ENCODE results near the gene NEK10. TPM values are rescaled to one million over a fixed set of nuclear protein-coding genes. Genes with fewer than 3 reads are reported as not detected.

The NEK10 gene
- total and polyA plus RNA-seq, 9 of the 15 experiments (the other 6 are each of a cell fraction or from before 2014, with no cell fraction given): 0.07 TPM; not detected in 8

DNA sequence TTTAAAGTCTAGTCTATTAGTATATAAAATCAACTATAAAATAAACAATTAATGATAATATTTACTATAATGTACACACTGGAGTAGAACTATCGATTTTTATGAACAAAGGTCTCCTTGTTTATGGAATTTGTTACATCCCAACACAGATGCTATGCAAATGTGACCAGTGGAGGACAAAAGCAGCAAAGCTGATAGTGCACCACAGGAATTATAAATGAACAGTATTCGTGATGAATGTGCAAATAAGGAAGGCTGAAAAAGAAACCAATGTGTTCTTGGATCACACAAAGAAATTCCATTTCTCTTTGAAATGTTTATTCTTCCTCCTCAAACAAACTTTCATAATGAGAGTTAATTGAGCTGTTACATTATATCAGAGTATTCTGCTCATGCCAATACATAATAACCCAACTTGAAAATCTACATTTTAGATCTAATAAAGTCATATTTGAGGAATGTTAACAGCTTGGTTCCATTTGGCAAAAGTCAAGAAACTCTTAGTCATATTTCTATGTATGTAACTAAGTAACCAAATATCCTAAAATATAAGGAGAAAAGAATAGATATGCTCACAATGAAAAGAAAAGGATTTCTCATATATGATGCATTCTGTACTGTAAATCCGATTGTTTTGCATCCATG is 79.3 kb downstream of the NEK10 start:
- Histone ChIP-seq H3K4me3 (no peak overlapping the region), H3K4me2 (ENCODE audit: insufficient read depth, low read length) (no peak overlapping the region), H3K79me2 (ENCODE audit: control insufficient read depth, insufficient read depth, low read length) (no peaks in the 10 kb centered on the region), H3K9me1 (ENCODE audit: control insufficient read depth, insufficient read depth, low read length) (no peaks in the 10 kb centered on the region), H4K20me1 (replicated peaks; ENCODE audit: control insufficient read depth, insufficient read depth, low read length) (no peaks in the 10 kb centered on the region), H3K4me1 (replicated peaks in 1 of 2; ENCODE audit: control insufficient read depth in 2 of 2, insufficient read depth in 2 of 2, low read length in 2 of 2) (no peaks in the 10 kb centered on the region), H3K9ac (ENCODE audit: insufficient read depth in 1 of 2, low read depth in 2 of 2, low read length in 2 of 2) (no peak overlapping the region), H3K9me3 (replicated peaks; ENCODE audit: control insufficient read depth, insufficient read depth, low read depth, low read length) (no peaks in the 10 kb centered on the region), H3K36me3 (ENCODE audit: control insufficient read depth, insufficient read depth, low read length) (no peaks in the 10 kb centered on the region), H2AFZ (ENCODE audit: low read depth, low read length) (no peak overlapping the region), H3K27me3 (ENCODE audit: control insufficient read depth in 2 of 2, insufficient read depth in 2 of 2, low read length in 2 of 2) (no peaks in the 10 kb centered on the region), H3K27ac (ENCODE audit: extremely low read depth, low read depth, low read length) (no peak overlapping the region)
- ChIA-PET CTCF (ENCODE audit: low intra/inter-chr PET ratio) (no interaction called here), POLR2A (no interaction called here)
- 0% methylated on average over 3 of the region's 3 CpGs for WGBS (ENCODE audit: insufficient coverage, low coverage, missing lambda C conversion rate)
- in situ Hi-C loops (cut with MboI) (no loop called here), intact Hi-C loops (cut with micrococcal nuclease) (no loop called here)
- FAIRE-seq: no peak
- TF ChIP-seq EP400 (IDR thresholded peaks at IDR 0.05) (no peak), CBX8 (IDR thresholded peaks at IDR 0.05; ENCODE audit: borderline replicate concordance, extremely low read depth, low read depth, low read length, poor library complexity, severe bottlenecking) (no peak), PML (IDR thresholded peaks at IDR 0.05; ENCODE audit: low read length) (no peak), CHCHD3 (CRISPR knock-in tag; IDR thresholded peaks at IDR 0.05) (no peak), HCFC1 (IDR thresholded peaks at IDR 0.05; ENCODE audit: low read depth, low read length) (no peak), HOXB6 (CRISPR knock-in tag; IDR thresholded peaks at IDR 0.05; ENCODE audit: borderline replicate concordance) (no peak)
- no peak for ATAC-seq
- DNase-seq (ENCODE audit: extremely low read depth in 1 of 4, low spot score in 3 of 4): no peak
- no TSS peak for BruUV-seq (replicated peaks)

- no peak for FAIRE-seq
- H3K4me3 ChIP-seq: no peak overlapping the region
- DNase-seq (ENCODE audit: extremely low read depth in 1 of 4, low spot score in 3 of 4): no peak
- CTCF ChIA-PET (ENCODE audit: low intra/inter-chr PET ratio): no interaction called here
- no TSS peak for BruUV-seq (replicated peaks)
- WGBS (ENCODE audit: insufficient coverage, low coverage, missing lambda C conversion rate): 0% methylated on average over 2 of the region's 2 CpGs
- H3K27ac ChIP-seq (ENCODE audit: extremely low read depth, low read depth, low read length): no peak overlapping the region
- in situ Hi-C loops (cut with MboI) (no loop called here), intact Hi-C loops (cut with micrococcal nuclease) (no loop called here)
- no peak overlapping the region for H3K4me2 ChIP-seq (ENCODE audit: insufficient read depth, low read length)
- H2AFZ ChIP-seq (ENCODE audit: low read depth, low read length): no peak overlapping the region
- H3K79me2 ChIP-seq (ENCODE audit: control insufficient read depth, insufficient read depth, low read length): no peaks in the 10 kb centered on the region
- ATAC-seq: no peak
- H3K9ac ChIP-seq (ENCODE audit: insufficient read depth in 1 of 2, low read depth in 2 of 2, low read length in 2 of 2): no peak overlapping the region
- H3K27me3 ChIP-seq (ENCODE audit: control insufficient read depth in 2 of 2, insufficient read depth in 2 of 2, low read length in 2 of 2): no peaks in the 10 kb centered on the region
- H3K36me3 ChIP-seq (ENCODE audit: control insufficient read depth, insufficient read depth, low read length): no peaks in the 10 kb centered on the region
- POLR2A ChIA-PET: no interaction called here
- no peaks in the 10 kb centered on the region for H4K20me1 ChIP-seq (replicated peaks; ENCODE audit: control insufficient read depth, insufficient read depth, low read length)
- no peaks in the 10 kb centered on the region for H3K9me3 ChIP-seq (replicated peaks; ENCODE audit: control insufficient read depth, insufficient read depth, low read depth, low read length)
- H3K4me1 ChIP-seq (replicated peaks in 1 of 2; ENCODE audit: control insufficient read depth in 2 of 2, insufficient read depth in 2 of 2, low read length in 2 of 2): no peaks in the 10 kb centered on the region
- no peaks in the 10 kb centered on the region for H3K9me1 ChIP-seq (ENCODE audit: control insufficient read depth, insufficient read depth, low read length)
- TF ChIP-seq ZNF76 (CRISPR knock-in tag; IDR thresholded peaks at IDR 0.05; ENCODE audit: borderline replicate concordance) (no peak), ZBTB5 (IDR thresholded peaks at IDR 0.05) (no peak), HDAC8 (tag; IDR thresholded peaks at IDR 0.05) (no peak), ZFX (CRISPR knock-in tag; IDR thresholded peaks at IDR 0.05) (no peak), SNIP1 (IDR thresholded peaks at IDR 0.05; ENCODE audit: low read depth) (no peak), HNRNPLL (IDR thresholded peaks at IDR 0.05; ENCODE audit: low read depth, low read length, poor library complexity, severe bottlenecking) (no peak)
- TF ChIP-seq, protein P1, sequence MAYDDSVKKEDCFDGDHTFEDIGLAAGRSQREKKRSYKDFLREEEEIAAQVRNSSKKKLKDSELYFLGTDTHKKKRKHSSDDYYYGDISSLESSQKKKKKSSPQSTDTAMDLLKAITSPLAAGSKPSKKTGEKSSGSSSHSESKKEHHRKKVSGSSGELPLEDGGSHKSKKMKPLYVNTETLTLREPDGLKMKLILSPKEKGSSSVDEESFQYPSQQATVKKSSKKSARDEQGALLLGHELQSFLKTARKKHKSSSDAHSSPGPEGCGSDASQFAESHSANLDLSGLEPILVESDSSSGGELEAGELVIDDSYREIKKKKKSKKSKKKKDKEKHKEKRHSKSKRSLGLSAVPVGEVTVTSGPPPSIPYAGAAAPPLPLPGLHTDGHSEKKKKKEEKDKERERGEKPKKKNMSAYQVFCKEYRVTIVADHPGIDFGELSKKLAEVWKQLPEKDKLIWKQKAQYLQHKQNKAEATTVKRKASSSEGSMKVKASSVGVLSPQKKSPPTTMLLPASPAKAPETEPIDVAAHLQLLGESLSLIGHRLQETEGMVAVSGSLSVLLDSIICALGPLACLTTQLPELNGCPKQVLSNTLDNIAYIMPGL (CRISPR knock-in tag; IDR thresholded peaks at IDR 0.05): no peak
Observed at GRCh38 chr3:27287052-27287451, 82.1 kb downstream of the NEK10 start.
